Stimulated activated CD4-positive, alpha-beta T cell treated with anti-CD3 and anti-CD28 coated beads, Interleukin-15, amount 100 ng/mL, for 1 hour (primary cell): ENCODE measurements around the gene PODNL1.
A peak's percentile ranks its signal among the peaks of the same experiment; 100 is the strongest.

Experiments used
- DNase-seq, 2 donors: peaks; one replicate each; pipeline ENCODE4 v3.0.0-alpha.2; 2020; ENCODE audit warnings: low read depth in 1 of 2, low spot score in 1 of 2

The PODNL1 gene

DNA sequence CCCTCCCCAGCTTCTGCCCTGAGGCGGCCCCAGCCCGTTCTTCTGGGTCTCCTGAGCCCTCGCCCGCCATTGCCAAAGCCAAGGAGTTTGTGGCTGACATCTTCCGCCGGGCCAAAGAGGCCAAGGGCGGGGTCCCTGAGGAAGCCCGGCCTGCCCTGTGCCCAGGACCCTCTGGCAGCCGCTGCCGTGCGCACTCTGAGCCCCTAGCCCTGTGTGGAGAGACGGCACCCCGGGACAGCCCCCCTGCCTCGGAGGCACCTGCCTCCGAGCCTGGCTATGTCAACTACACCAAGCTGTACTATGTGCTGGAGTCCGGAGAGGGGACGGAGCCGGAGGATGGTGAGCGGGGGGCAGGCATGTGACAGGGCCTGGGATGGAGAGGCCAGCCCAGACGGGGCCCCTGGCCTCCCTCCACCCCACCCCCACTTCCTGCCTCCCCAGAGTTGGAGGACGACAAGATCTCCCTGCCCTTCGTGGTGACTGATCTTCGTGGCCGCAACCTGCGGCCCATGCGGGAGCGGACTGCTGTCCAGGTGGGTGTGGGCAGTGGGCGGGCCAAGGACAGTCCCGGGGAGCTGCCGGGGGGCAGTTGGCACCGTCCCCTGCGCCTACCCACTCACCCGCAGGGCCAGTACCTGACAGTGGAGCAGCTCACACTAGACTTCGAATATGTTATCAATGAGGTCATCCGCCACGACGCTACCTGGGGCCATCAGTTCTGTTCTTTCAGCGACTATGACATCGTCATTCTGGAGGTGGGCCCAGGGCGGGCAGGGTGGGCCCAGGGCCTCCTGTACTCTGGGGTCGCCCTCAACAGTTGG is 21.1 kb upstream of the PODNL1 start:
- DNase-seq: no peak

DNA sequence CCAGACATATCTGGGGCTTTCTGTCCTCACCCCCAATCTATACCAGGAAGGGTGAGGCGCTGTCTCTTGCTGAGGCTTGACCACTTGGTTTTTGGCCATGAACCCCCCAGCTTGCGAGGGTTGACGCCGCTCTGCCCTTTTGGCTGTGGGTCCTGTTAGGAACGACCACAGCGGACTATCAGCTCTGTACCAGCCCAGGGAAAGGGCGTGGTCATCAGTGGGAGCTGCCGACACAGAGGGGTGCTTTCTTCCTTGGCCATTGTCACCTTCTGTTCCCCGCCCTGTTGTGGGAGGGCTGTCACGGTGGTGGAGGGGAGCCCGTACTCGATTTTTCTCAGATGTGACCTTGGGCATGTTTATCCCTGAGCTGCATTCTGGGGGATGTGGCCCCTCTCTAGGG is 19.8 kb upstream of the PODNL1 start:
- no peak for DNase-seq

- DNase-seq: no peak
Measured at GRCh38 chr19:13957051-13957450, 18.8 kb upstream of the PODNL1 start.

GRCh38 chr19:13956365-13956744 is 18.1 kb upstream of the PODNL1 start:
- DNase-seq: no peak

DNA sequence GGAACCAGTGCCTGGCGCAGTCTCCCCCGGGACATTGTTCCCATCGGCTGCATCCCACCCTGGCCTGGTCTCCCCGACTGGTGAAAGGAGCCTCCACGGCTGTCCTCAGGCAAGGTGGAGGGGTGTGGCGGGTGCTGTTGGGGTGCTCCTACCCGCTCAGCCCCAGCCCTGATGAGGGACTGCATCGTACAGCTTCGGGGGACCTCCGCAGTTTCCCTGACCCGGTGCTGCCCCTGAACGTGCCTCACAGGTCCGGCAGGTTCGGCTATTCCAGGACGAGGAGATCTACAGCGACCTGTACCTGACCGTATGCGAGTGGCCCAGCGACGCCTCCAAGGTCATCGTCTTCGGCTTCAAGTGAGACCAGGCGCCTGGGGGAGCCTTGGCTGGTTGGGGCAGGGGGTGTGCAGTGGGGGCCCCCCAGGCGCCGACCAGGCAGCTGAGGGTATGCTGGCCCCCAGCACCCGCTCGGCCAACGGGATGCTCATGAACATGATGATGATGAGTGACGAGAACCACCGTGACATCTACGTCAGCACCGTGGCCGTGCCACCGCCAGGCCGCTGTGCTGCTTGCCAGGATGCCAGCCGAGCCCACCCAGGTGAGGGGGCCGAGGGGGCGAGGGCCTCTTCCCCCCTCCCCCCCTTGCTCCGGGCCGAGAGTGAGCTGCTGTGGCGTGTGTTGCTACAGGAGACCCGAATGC is 17.6 kb upstream of the PODNL1 start:
- no peak for DNase-seq

- DNase-seq: no peak
Measured at GRCh38 chr19:13954185-13954584, 16.0 kb upstream of the PODNL1 start.

DNA sequence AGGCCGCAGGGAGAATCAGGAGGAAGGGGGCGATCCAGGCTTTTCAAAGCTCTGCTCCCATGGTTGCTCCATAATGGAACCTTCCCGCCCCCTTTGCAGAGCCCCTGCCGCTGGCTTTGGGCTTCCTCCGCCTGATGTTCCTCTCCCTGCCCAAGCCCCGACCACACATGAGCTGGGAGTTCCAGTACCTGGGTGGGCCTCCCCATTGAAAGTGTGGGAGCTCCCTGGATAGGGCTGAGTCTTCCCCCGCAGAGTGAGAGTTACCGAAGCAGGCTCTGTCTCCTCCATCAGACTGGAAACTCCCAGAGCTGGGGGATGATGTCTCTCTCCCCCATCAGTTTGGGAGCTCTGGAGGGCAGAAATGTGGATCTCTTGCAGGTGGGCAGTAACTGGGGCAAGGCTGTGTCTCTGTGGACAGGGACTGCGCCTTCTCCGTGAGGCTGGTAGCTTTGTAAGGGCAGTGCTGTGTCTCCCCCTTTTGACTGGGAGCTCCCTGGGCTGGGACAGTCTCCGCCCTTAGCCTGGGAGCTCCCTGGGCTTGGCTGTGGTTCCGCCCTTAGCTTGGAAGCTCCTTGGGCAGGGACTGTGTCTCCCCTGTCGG is 14.8 kb upstream of the PODNL1 start:
- no peak for DNase-seq

DNA sequence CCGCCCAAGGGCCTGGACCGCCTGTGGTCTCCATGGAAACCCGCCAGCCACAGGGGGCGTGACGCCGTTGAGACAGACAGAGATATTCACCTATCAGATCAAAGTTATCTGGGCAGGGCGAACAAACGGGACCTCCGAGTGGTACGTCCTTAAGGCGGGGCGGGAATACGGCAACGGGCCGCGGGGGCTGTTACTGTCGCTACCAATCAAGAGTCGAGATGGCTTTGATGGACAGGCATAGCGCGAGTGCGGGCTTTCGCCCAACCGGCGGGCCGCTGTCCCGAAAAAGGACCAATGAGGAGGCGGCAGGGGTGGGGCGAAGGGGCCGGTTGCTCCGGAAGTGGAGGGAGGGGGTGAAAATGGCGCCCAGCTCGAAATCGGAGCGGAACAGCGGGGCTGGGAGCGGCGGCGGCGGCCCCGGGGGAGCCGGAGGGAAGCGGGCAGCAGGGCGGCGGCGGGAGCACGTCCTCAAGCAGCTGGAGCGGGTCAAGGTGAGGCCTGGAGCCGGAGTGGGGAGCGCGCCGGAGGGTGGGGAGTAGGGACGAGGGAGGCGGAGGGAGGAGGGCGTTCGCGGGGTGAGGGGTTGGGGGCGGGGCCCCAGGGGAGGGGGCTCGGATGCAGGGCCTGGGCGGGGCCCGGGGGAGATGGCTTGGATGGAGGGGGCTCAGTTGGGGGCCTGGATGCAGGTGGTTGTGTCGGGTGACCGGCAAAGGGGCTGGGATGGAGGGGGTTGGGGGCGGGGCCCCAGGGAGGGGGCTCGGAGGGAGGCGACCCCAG is 14.1 kb upstream of the PODNL1 start, which contains the start of gene DCAF15:
Gene DCAF15, plus strand, starts transcription at position 356 of the 777 bp plus-strand sequence. Its CDS starts 4 bp downstream, at position 360.
- DNase-seq: peak; percentile 94 to 97

- DNase-seq: no peak
Measured at GRCh38 chr19:13951799-13952153, 13.6 kb upstream of the PODNL1 start.

DNA sequence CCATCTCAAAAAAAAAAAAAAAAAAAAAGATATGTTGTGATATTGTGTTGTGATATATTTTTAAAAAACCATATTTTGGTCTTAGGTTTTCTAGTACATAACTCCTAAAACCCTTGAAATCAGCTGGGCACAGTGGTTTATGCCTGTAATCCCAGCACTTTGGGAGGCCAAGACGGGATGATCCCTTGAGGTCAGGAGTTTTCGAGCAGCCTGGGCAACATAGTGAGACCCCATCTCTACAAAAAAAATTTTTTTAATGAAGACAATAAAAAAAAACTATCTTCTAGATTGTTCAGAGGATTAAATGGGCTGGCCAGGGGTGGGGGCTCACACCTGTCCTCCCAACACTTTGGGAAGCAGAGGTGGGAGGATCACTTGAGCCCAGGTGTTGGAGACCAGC is 12.8 kb upstream of the PODNL1 start:
- DNase-seq: no peak

GRCh38 chr19:13946414-13946813 is 8.2 kb upstream of the PODNL1 start:
- DNase-seq: no peak

DNA sequence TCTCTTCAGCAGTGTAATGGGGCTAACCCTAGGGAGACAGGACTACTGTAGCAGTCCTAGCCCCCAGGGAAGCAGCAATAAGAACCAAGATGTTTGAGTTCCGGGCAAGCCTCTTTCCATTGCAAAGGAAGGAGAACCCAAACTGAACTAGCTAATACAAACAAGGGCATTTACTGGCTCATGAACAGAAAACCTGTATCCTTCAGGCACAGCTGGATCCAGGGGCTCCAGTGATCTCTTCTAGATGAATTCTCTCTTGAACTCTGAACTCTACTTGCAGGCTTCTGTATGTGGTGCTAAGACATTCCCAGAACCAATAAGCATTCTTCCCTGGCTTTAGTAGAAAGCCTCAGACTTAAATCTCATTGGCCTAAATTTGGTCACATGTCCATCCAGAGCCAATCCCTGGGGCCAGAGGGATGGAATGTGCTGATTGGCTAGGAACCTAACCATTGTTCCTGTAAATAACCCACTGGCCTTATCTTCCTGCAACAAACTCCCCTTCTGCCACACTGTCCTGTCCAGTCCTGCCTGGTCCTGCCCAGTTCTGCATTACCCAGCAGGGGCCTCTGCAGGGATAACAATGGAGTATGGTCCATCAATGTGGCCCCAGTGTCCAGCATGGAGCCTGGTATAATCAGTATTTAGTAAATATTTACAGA is 3.9 kb upstream of the PODNL1 start:
- no peak for DNase-seq

DNA sequence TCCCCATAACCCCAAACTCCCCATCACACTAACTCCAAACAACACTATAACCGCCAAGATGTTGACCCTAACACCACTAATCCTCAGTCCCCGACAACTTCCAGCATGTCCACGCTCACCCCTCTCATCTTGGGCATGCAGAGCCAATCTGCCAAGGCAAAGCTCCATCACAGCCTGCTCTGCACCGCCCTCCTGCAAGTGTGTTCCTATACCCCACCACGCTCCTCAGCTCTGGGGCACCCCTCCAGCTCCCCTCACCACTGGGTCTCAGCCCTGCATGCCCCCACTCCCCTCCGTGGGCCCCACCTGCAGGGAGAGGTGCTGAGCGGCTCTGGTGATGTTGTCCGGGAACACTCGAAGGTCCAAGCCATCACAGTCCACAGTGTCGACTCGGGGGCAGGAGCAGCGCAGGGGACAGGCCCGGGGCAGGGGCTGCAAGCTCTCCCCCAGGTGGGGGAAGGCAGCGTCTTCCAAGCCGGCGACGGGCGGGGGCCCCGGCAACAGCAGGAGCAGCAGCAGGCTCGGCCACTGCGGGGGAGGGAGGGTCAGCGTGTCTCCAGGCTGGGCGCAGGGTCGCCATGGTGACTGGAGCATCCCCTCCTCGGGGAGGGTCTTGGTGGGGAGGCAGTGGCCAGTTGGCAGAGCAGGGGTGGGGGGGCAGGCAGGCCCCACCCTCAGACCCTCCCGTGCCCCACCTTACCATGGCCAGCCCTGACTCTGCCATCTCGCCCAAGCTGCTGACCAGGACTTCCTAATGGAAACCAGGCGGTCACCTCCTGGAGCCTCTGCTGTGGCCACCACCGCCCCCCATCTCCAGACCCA is 527 bp downstream of the PODNL1 start:
- DNase-seq: no peak

- DNase-seq: no peak
Measured at GRCh38 chr19:13935765-13936510, 2.3 kb downstream of the PODNL1 start.

- no peak for DNase-seq
Measured at GRCh38 chr19:13934785-13935109, 3.5 kb downstream of the PODNL1 start.

DNA sequence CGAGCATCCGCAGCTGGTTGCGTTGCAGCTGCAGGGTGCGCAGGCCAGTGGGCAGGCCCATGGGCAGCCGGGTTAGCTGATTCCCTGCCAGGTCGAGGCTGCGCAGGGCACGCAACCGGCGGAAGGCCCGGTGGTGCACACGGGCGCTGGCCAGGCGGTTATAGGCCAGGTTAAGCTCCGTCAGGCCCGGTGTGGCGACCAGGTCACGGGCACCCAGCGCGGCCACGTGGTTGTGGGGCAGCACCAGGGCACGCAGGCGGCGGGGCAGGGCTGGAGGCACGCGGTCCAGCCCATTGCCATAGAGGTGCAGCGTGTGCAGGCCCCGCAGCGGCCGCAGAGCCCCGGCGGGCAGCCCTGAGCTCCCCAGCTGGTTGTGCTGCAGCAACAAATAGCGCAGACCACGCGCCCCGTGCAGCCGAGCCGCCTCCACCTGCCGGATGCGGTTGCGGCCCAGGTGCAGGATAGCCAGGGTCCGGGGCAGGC is 5.3 kb downstream of the PODNL1 start:
- no peak for DNase-seq

DNA sequence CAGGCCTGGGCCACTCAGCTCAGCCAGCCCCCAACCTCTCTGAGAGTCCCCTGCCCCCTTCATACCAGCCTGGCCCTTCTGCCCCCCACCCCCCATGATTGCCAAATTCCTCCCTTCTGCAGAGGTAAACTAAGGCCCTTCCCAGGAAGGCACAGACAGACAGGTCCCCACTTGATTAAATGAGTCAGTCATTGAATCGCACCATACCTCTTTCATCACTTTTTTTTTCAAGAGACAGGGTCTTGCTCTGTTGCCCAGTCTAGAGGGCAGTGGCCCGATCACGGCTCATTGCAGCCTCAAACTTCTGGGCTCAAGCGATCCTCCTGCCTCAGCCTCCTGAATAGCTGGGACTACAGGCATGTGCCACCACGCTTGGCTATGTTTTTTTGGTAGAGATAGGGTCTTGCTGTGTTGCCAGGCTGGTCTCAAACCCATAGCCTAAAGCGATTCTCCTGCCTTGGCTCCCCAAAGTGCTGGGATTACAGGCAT is 6.0 kb downstream of the PODNL1 start:
- no peak for DNase-seq

DNA sequence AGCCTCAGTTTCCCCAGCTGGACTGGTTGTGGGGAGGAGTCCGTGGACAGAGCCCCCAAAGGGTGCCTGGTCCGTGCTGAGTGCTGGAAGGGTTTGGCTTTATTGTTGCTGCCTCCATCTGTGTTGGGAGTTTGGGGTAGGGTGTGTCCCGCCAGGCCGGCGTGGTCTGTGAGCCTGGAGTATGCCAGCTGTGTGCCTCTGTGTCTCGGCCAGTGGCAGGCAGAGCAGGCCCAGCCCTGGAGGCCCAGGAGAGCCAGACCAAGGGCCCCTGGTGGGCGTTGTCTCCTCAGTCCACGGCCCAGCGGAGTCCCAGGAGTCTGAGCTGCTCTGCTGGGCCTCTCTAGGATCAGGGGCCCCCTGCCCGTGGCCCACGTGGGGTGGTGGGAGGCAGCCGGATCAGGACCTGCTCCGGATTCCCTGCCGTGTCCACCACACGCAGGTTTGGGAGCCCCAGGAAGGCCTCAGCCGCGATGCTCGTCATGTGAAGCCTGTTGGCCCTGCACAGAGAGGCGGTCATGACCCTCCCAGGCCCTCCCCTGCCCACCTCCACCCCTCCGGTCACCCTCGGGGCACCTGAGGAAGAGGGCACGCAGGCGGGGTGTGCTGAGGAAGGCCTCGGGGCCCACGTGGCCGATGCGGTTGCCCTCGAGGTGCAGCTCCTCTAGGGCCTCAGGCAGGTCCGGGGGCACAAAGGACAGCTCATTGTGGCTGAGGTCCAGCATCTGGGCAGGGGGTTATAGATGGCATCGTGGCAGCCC is 6.6 kb downstream of the PODNL1 start:
- DNase-seq: no peak
